ENCODE measurements around the gene TMEM151B. TPM values are rescaled to one million over a fixed set of nuclear protein-coding genes. Genes with fewer than 3 reads are reported as not detected.
A peak's percentile ranks its signal among the peaks of the same experiment; 100 is the strongest.

Gene TMEM151B
- total RNA-seq, 1 experiment from 2014 or later: not detected

DNA sequence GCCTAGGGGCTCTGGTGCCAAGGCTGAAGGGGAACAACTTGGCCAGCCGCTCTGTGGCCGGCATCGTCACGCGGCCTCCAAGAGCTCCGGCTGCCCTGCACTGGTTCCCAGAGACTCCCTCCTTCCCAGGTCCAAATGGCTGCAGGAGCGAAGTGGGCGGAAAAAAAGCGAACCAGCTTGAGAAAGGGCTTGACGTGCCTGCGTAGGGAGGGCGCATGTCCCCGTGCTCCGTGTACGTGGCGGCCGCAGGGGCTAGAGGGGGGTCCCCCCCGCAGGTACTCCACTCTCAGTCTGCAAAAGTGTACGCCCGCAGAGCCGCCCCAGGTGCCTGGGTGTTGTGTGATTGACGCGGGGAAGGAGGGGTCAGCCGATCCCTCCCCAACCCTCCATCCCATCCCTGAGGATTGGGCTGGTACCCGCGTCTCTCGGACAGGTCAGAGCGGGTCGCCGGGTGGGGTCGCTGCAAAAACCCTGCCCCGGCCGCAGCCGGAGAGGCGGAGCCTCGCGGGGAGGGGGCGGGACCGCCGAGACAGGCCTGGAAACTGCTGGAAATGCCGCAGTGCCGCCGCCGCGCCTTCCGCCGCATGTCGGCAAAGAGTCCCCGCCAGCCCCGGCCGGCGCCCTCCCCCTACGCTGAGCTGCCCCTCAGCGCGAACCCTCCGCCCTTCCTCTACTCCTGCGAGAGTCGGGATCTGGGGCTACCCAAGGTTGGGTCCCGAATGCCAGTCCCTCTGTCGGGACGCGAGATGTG lies 24.2 kb upstream of the TMEM151B start:
- Histone ChIP-seq H3K4me2 (ENCODE audit: low read length) (peak overlapping the region; percentile 83), H3K79me2 (ENCODE audit: insufficient read depth, low read length) (peaks cover 42% of the 10 kb centered on the region), H3K4me3 (replicated peaks in 1 of 2; ENCODE audit: low read depth in 1 of 2, low read length in 2 of 2) (peak overlapping the region; percentile 82 to 100), H3K36me3 (ENCODE audit: control insufficient read depth in 1 of 2, insufficient read depth in 2 of 2, low read length in 2 of 2) (peaks cover 30 to 41% of the 10 kb centered on the region in 2 experiments), H3K4me1 (ENCODE audit: control insufficient read depth in 1 of 2, insufficient read depth in 2 of 2, low read length in 2 of 2) (peaks cover 10 to 31% of the 10 kb centered on the region in 2 experiments), H3K9me3 (ENCODE audit: control insufficient read depth in 1 of 2, insufficient read depth in 1 of 2, low read depth in 1 of 2, low read length in 2 of 2) (no peaks in the 10 kb centered on the region), H3K9me2 (ENCODE audit: insufficient read depth) (no peaks in the 10 kb centered on the region), H3K9ac (ENCODE audit: low read length) (peak overlapping the region; percentile 95), H3K27me3 (ENCODE audit: insufficient read depth, low read length) (no peaks in the 10 kb centered on the region), H3K27ac (ENCODE audit: low read depth, low read length) (peak overlapping the region; percentile 82), H2AFZ (ENCODE audit: low read depth, low read length, poor library complexity, severe bottlenecking) (no peak overlapping the region), H4K20me1 (ENCODE audit: insufficient read depth) (peaks cover 37% of the 10 kb centered on the region)
- POLR2A ChIA-PET: interaction anchor here (0.6 to 4.0 kb wide), 20 partner anchors 9 to 476 kb away, joined by 3 to 74 read pairs (median 4); partner anchors contain the start of genes AARS2, SLC29A1, SLC35B2 and TMEM63B
- DNase-seq (ENCODE audit: low read depth, low spot score) (peak; percentile 89), ATAC-seq (peak; percentile 83)
- RAD21 ChIA-PET (ENCODE audit: low non-redundant PET in 1 of 2, low total read pairs in 2 of 2, uncharacterized antibody in 2 of 2, unreplicated experiment in 2 of 2): interaction anchor here in 1 of 2 experiments (1.3 kb wide), 1 partner anchor 23 kb away, joined by 3 read pairs; the partner anchor contains the start of gene SLC29A1
- peak; percentile 34 for TF ChIP-seq TCF7L2 (IDR thresholded peaks at IDR 0.05; ENCODE audit: borderline replicate concordance, extremely low read depth, insufficient read depth, insufficient read length)
- no peak for TF ChIP-seq CEBPB (IDR thresholded peaks at IDR 0.05; ENCODE audit: low read depth)
- TF ChIP-seq CBX3 (IDR thresholded peaks at IDR 0.05; ENCODE audit: low read depth): no peak
- peak in 2 of 3 experiments; percentile 10 to 17; a peak in 2 of 6 replicates for TF ChIP-seq CTCF (IDR thresholded peaks at IDR 0.05 in 2 of 3, conservative IDR thresholded peaks at IDR 0.05 in 1 of 3; ENCODE audit: borderline replicate concordance in 1 of 3, insufficient read depth in 1 of 3, low read depth in 2 of 3, low read length in 2 of 3)
- TF ChIP-seq POLR2AphosphoS5 (IDR thresholded peaks at IDR 0.05; ENCODE audit: low read depth, low read length): peak; percentile 60; the same call in 1 of the 2 replicates
- CTCF ChIA-PET: interaction anchor here (0.8 to 4.0 kb wide), 6 partner anchors 9 to 73 kb away, joined by 3 to 16 read pairs (median 10); partner anchors contain the start of gene SLC35B2
- intact Hi-C loops (cut with micrococcal nuclease): loop anchor here (2.0 kb wide), 1 partner anchor 617 kb away; the partner anchor contains the start of gene GTPBP2
- TSS peak; percentile 82 for BruUV-seq (replicated peaks)

Data from HCT116 (cell line).